HEK293 (cell line): ENCODE data around the gene NFATC3.
A peak's percentile ranks its signal among the peaks of the same experiment; 100 is the strongest.

Source experiments
- CTCF ChIA-PET: fragments of 350-600 bp; formaldehyde crosslinking; extraction: SDS; loops from one replicate; lab custom pipeline; 2021; ENCODE audit warnings: antibody characterized with exemption; lab: Yijun Ruan, JAX
- POLR2A ChIA-PET: fragments of 300-600 bp; formaldehyde crosslinking; extraction: SDS; loops from one replicate; lab custom pipeline; 2020; ENCODE audit warnings: antibody characterized with exemption, inconsistent platforms; lab: Yijun Ruan, JAX
- H3K27ac ChIP-seq: fragments of 200-500 bp; sonication (Bioruptor generic); 2 replicates; pipeline ENCODE4 v1.5.1; 2014; ENCODE audit warnings: low read depth, low read length, control low read depth, inconsistent platforms; ENCODE audit errors: extremely low read depth
- H3K36me3 ChIP-seq, 2 experiments: fragments of 200-500 bp in 1 of 2; sonication (Bioruptor generic) in 1 of 2; 1 replicate in 1 of 2; 2 replicates in 1 of 2; pipeline ENCODE4 v1.5.1; 2014 to 2017; ENCODE audit warnings: inconsistent platforms in 2 of 2, low read length in 2 of 2; ENCODE audit not compliant: control insufficient read depth in 2 of 2, insufficient read depth in 1 of 2
- H3K4me1 ChIP-seq: fragments of 200-500 bp; sonication (Bioruptor generic); 2 replicates; pipeline ENCODE4 v1.5.1; 2014; ENCODE audit warnings: mild to moderate bottlenecking, low read length, inconsistent platforms; ENCODE audit not compliant: control insufficient read depth, insufficient read depth
- H3K4me3 ChIP-seq: 2 replicates; pipeline ENCODE4 v1.5.1; 2011; ENCODE audit warnings: low read depth, mild to moderate bottlenecking, control low read depth, low read length, moderate library complexity
- H3K9me3 ChIP-seq: fragments of 200-500 bp; sonication (Bioruptor generic); 2 replicates; pipeline ENCODE4 v1.5.1; 2014; ENCODE audit warnings: low read depth, low read length, inconsistent platforms; ENCODE audit not compliant: control insufficient read depth, insufficient read depth
- BCL11B ChIP-seq: fragments of 450-650 bp; formaldehyde crosslinking; IDR thresholded peaks from 2 replicates; pipeline ENCODE4 v1.5.1; 2016; ENCODE audit warnings: low read depth, missing biosample characterization, missing genetic modification characterization
- EGR2 ChIP-seq: fragments of 450-650 bp; formaldehyde crosslinking; IDR thresholded peaks from 2 replicates; pipeline ENCODE4 v1.5.1; 2016; ENCODE audit warnings: low read depth, missing biosample characterization, missing genetic modification characterization
- MEIS1 ChIP-seq: sonication (generic); formaldehyde crosslinking; IDR thresholded peaks from 2 replicates; pipeline ENCODE4 v1.8.1; 2022; ENCODE audit warnings: missing genetic modification reagents, mild to moderate bottlenecking, borderline replicate concordance
- SCRT2 ChIP-seq: fragments of 450-650 bp; formaldehyde crosslinking; IDR thresholded peaks from 2 replicates; pipeline ENCODE4 v1.5.1; 2016; ENCODE audit warnings: missing biosample characterization, missing genetic modification characterization
- ZFHX2 ChIP-seq: fragments of 450-650 bp; formaldehyde crosslinking; conservative IDR thresholded peaks from 2 replicates; pipeline ENCODE4 v1.5.1; 2016; ENCODE audit warnings: missing biosample characterization, missing genetic modification characterization
- ZNF132 ChIP-seq: fragments of 450-650 bp; formaldehyde crosslinking; IDR thresholded peaks from 2 replicates; pipeline ENCODE4 v1.5.1; 2017; ENCODE audit warnings: missing biosample characterization, missing genetic modification characterization, borderline replicate concordance
- ZNF155 ChIP-seq: fragments of 450-650 bp; formaldehyde crosslinking; IDR thresholded peaks from 2 replicates; pipeline ENCODE4 v1.5.1; 2016; ENCODE audit warnings: missing biosample characterization, missing genetic modification characterization
- ZNF16 ChIP-seq: fragments of 450-650 bp; formaldehyde crosslinking; IDR thresholded peaks from 2 replicates; pipeline ENCODE4 v1.5.1; 2016; ENCODE audit warnings: low read depth, missing biosample characterization, missing genetic modification characterization
- ZNF2 ChIP-seq: fragments of 450-650 bp; formaldehyde crosslinking; IDR thresholded peaks from 2 replicates; pipeline ENCODE4 v1.5.1; 2016; ENCODE audit warnings: missing biosample characterization, missing genetic modification characterization
- ZNF335 ChIP-seq: fragments of 450-650 bp; formaldehyde crosslinking; conservative IDR thresholded peaks from 2 replicates; pipeline ENCODE4 v1.5.1; 2016; ENCODE audit warnings: missing biosample characterization, missing genetic modification characterization
- ZNF341 ChIP-seq: fragments of 450-650 bp; formaldehyde crosslinking; IDR thresholded peaks from 2 replicates; pipeline ENCODE4; 2016; ENCODE audit warnings: low read depth, missing biosample characterization, missing genetic modification characterization
- ZNF354C ChIP-seq: fragments of 450-650 bp; formaldehyde crosslinking; IDR thresholded peaks from 2 replicates; pipeline ENCODE4 v1.5.1; 2016; ENCODE audit warnings: missing biosample characterization, missing genetic modification characterization, low read depth, borderline replicate concordance
- ZNF366 ChIP-seq: fragments of 450-650 bp; formaldehyde crosslinking; conservative IDR thresholded peaks from 2 replicates; pipeline ENCODE4 v1.5.1; 2016; ENCODE audit warnings: missing biosample characterization, missing genetic modification characterization
- ZNF48 ChIP-seq: fragments of 450-650 bp; formaldehyde crosslinking; IDR thresholded peaks from 2 replicates; pipeline ENCODE4 v1.5.1; 2016; ENCODE audit warnings: missing biosample characterization, missing genetic modification characterization
- ZNF529 ChIP-seq: fragments of 450-650 bp; formaldehyde crosslinking; IDR thresholded peaks from 2 replicates; pipeline ENCODE4 v1.5.1; 2017; ENCODE audit warnings: missing genetic modification characterization, missing biosample characterization; ENCODE audit not compliant: insufficient replicate concordance
- ZNF571 ChIP-seq: fragments of 450-650 bp; formaldehyde crosslinking; IDR thresholded peaks from 2 replicates; pipeline ENCODE4 v1.5.0; 2017; ENCODE audit warnings: missing biosample characterization, missing genetic modification characterization
- ZNF600 ChIP-seq: fragments of 450-650 bp; formaldehyde crosslinking; IDR thresholded peaks from 2 replicates; pipeline ENCODE4 v1.5.1; 2016; ENCODE audit warnings: missing biosample characterization, missing genetic modification characterization
- ZNF624 ChIP-seq: fragments of 450-650 bp; formaldehyde crosslinking; IDR thresholded peaks from 2 replicates; pipeline ENCODE4 v1.5.1; 2017; ENCODE audit warnings: missing biosample characterization, missing genetic modification characterization
- ZNF664 ChIP-seq: fragments of 450-650 bp; formaldehyde crosslinking; IDR thresholded peaks from 2 replicates; pipeline ENCODE4 v1.5.1; 2016; ENCODE audit warnings: missing biosample characterization, missing genetic modification characterization
- ZNF677 ChIP-seq: fragments of 450-650 bp; IDR thresholded peaks from 2 replicates; pipeline ENCODE4 v1.5.0; 2018; ENCODE audit warnings: missing biosample characterization, mild to moderate bottlenecking, missing genetic modification characterization, moderate library complexity
- ZNF792 ChIP-seq: fragments of 450-650 bp; formaldehyde crosslinking; IDR thresholded peaks from 2 replicates; pipeline ENCODE4 v1.5.1; 2016; ENCODE audit warnings: missing biosample characterization, missing genetic modification characterization
- ZXDB ChIP-seq: fragments of 450-650 bp; formaldehyde crosslinking; IDR thresholded peaks from 2 replicates; pipeline ENCODE4 v1.5.1; 2016; ENCODE audit warnings: missing biosample characterization, missing genetic modification characterization
- TF ChIP-seq, protein P1 (sequence below): fragments of 450-650 bp; formaldehyde crosslinking; IDR thresholded peaks from 2 replicates; pipeline ENCODE4 v1.5.1; 2016; ENCODE audit warnings: missing biosample characterization, missing genetic modification characterization
- TF ChIP-seq, protein P2 (sequence below): fragments of 450-650 bp; formaldehyde crosslinking; IDR thresholded peaks from 2 replicates; pipeline ENCODE4 v1.5.1; 2016; ENCODE audit warnings: missing biosample characterization, missing genetic modification characterization, borderline replicate concordance
- TF ChIP-seq, protein P3 (sequence below): fragments of 450-650 bp; formaldehyde crosslinking; IDR thresholded peaks from 2 replicates; pipeline ENCODE4 v1.5.1; 2016; ENCODE audit warnings: missing biosample characterization, missing genetic modification characterization

Gene NFATC3

DNA sequence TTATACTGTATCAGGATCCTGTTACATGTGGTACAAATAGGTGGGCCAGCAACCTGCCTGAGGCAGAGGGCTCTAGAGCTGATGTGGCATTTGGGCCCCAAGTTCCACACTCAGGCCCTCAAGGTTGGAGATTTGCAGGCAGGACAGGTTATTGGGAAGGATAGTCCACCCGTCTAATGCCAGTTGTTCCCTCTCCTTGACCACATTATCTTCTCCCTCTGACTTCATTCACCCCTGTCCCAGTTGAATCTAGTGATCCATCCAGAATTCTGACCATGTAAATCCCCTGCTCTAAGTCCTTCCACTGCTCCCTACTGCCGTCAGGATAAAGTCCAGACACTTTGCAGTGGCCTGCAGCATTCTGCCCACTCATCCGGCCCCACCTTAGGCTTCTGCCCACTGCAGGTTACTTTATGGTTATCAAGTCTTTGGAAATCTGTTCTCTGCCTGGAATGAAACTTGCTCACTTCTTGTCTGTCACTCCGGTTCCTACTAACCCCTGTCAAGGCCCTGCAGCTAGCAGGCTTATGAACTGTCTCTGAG, 1.9 kb upstream of the NFATC3 start (continued):
- TF ChIP-seq ZXDB (tag by site-specific recombination) (no peak), ZNF155 (tag by site-specific recombination) (no peak), ZNF677 (tag by site-specific recombination) (no peak), ZNF16 (tag by site-specific recombination) (peak; percentile 61), ZNF792 (tag by site-specific recombination) (no peak), ZNF335 (tag by site-specific recombination) (peak; percentile 84), ZNF571 (tag by site-specific recombination) (no peak), ZNF48 (tag by site-specific recombination) (no peak), ZNF341 (no peak)
- TF ChIP-seq, protein P1, sequence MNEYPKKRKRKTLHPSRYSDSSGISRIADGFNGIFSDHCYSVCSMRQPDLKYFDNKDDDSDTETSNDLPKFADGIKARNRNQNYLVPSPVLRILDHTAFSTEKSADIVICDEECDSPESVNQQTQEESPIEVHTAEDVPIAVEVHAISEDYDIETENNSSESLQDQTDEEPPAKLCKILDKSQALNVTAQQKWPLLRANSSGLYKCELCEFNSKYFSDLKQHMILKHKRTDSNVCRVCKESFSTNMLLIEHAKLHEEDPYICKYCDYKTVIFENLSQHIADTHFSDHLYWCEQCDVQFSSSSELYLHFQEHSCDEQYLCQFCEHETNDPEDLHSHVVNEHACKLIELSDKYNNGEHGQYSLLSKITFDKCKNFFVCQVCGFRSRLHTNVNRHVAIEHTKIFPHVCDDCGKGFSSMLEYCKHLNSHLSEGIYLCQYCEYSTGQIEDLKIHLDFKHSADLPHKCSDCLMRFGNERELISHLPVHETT = no peak
- TF ChIP-seq, protein P2, sequence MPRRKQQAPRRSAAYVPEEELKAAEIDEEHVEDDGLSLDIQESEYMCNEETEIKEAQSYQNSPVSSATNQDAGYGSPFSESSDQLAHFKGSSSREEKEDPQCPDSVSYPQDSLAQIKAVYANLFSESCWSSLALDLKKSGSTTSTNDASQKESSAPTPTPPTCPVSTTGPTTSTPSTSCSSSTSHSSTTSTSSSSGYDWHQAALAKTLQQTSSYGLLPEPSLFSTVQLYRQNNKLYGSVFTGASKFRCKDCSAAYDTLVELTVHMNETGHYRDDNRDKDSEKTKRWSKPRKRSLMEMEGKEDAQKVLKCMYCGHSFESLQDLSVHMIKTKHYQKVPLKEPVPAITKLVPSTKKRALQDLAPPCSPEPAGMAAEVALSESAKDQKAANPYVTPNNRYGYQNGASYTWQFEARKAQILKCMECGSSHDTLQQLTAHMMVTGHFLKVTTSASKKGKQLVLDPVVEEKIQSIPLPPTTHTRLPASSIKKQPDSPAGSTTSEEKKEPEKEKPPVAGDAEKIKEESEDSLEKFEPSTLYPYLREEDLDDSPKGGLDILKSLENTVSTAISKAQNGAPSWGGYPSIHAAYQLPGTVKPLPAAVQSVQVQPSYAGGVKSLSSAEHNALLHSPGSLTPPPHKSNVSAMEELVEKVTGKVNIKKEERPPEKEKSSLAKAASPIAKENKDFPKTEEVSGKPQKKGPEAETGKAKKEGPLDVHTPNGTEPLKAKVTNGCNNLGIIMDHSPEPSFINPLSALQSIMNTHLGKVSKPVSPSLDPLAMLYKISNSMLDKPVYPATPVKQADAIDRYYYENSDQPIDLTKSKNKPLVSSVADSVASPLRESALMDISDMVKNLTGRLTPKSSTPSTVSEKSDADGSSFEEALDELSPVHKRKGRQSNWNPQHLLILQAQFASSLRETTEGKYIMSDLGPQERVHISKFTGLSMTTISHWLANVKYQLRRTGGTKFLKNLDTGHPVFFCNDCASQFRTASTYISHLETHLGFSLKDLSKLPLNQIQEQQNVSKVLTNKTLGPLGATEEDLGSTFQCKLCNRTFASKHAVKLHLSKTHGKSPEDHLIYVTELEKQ (tag by site-specific recombination) = no peak

DNA sequence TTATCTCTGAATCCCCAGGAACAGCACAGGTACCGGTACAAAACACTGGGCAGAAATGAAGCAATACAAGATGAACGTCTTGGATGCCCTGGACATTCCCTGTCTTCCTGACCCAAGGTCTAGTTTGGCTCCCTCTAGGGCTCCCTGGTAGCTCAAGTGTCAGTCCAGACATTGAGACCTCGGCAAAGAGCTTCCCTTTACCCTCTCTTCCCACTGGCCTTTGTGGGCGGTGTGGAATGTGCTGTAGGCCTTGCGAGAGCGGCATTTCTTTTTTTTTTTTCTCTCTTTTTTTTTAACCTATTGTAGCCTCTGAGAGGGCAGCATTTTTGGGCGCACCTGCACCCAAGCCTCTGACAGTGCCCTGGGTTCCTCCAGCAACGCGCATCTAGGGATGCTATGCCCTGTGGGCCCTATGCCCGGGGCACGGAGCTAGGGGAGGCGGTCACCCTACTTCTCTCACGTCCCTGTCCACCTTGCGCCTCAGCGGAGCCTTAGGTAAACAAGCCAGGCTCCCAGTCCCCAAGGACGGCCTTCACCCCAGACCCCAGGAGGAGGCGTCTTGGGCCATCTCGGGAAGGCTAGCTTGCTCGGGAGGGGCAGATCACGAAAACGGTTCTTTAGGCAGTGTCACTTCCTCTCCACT, 1.2 kb upstream of the NFATC3 start:
- Histone ChIP-seq H3K27ac (peak overlapping the region; percentile 88), H3K4me1 (peaks cover 7% of the 10 kb centered on the region), H3K4me3 (no peak overlapping the region), H3K9me3 (no peaks in the 10 kb centered on the region), H3K36me3 (peaks cover 0 to 7% of the 10 kb centered on the region in 2 experiments; a peak in 1 of 3 replicates)
- POLR2A ChIA-PET = interaction anchor here (0.6 to 4.5 kb wide), 14 partner anchors 8 to 483 kb away, joined by 3 to 34 read pairs (median 4); partner anchors contain the start of genes ACD, DDX28, DUS2 and ESRP2
- TF ChIP-seq ZFHX2 (peak; percentile 83), EGR2 (tag by site-specific recombination) (peak; percentile 71), ZNF624 (no peak), ZNF2 (tag by site-specific recombination) (0 out of 2 replicates have a peak, but pooled peaks have one; percentile 2), ZNF366 (tag by site-specific recombination) (0 out of 2 replicates have a peak, but pooled peaks have one; percentile 23)
- CTCF ChIA-PET = interaction anchor here (0.5 to 2.8 kb wide), 9 partner anchors 10 to 421 kb away, joined by 3 to 10 read pairs (median 3); partner anchors contain the start of gene SLC7A6

DNA sequence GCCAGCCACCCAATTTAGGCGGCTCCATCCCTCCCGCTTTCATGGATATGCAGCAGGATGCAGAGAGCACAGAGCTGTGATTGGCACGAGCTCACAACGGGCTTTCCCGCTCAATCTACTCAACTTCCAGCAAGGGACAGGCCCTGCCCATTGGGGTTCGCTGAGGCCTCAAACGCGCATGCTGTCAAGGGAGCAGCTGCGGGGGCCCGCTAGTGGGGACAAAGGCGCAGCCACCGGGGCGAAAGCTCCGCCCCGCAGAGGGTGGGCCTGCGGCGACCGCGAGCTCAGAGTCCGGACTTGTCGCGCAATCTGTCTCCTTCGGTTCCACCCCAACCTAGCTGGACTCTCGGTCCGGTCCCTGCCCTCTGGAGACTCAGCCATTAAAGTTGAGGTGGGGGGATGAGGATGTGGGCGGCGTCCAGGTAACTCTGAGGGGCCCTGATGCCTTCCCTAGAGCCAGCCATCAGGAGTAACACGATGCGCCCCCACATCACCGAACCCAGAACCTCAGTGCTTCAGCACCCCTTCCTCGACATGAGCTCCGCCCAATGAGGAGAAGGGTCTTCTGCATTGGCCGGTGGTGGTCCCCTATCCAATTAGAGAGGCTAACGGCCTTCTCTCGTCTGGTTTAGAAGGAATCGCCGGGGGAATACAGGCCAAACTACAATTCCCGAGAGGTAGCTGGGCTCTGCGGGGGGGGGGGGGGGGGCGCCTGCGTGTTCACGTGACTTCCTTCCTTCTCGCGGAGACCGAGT, 489 bp upstream of the NFATC3 start:
- Histone ChIP-seq H3K9me3 (no peaks in the 10 kb centered on the region), H3K4me1 (peaks cover 14% of the 10 kb centered on the region), H3K27ac (peak overlapping the region; percentile 88), H3K36me3 (peaks cover 0 to under 1% of the 10 kb centered on the region in 2 experiments; a peak in 1 of 3 replicates), H3K4me3 (peak overlapping the region; percentile 60)
- ChIA-PET POLR2A (interaction anchor here (0.6 to 4.5 kb wide), 27 partner anchors 9 to 563 kb away, joined by 3 to 34 read pairs (median 4); partner anchors contain the start of genes ACD, DDX28, DUS2 and ESRP2), CTCF (interaction anchor here (0.5 to 2.8 kb wide), 10 partner anchors 9 to 1226 kb away, joined by 3 to 10 read pairs (median 4); partner anchors contain the start of gene SLC7A6)
- TF ChIP-seq BCL11B (no peak), ZNF529 (no peak), ZNF132 (tag by site-specific recombination) (no peak), ZNF664 (tag by site-specific recombination) (no peak), ZNF354C (no peak), MEIS1 (CRISPR knock-in tag) (no peak), ZFHX2 (peak; percentile 11; the same call in 1 of the 2 replicates), SCRT2 (tag by site-specific recombination) (no peak), ZNF600 (tag by site-specific recombination) (peak; percentile 80)
- TF ChIP-seq, protein P3, sequence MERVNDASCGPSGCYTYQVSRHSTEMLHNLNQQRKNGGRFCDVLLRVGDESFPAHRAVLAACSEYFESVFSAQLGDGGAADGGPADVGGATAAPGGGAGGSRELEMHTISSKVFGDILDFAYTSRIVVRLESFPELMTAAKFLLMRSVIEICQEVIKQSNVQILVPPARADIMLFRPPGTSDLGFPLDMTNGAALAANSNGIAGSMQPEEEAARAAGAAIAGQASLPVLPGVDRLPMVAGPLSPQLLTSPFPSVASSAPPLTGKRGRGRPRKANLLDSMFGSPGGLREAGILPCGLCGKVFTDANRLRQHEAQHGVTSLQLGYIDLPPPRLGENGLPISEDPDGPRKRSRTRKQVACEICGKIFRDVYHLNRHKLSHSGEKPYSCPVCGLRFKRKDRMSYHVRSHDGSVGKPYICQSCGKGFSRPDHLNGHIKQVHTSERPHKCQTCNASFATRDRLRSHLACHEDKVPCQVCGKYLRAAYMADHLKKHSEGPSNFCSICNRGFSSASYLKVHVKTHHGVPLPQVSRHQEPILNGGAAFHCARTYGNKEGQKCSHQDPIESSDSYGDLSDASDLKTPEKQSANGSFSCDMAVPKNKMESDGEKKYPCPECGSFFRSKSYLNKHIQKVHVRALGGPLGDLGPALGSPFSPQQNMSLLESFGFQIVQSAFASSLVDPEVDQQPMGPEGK = peak; percentile 91
